ENCODE measurements around the gene BACH1.

Gene BACH1

GRCh38 chr21:29295066-29295650, 3.6 kb upstream of the BACH1 start:
- FAIRE-seq = no peak

- no peak for FAIRE-seq
Measured at GRCh38 chr21:29296446-29296845, 2.3 kb upstream of the BACH1 start.

- FAIRE-seq = no peak
Measured at GRCh38 chr21:29297483-29298347, 1.0 kb upstream of the BACH1 start.

- no peak for FAIRE-seq
Measured at GRCh38 chr21:29299046-29299915, 559 bp downstream of the BACH1 start.

- no peak for FAIRE-seq
Measured at GRCh38 chr21:29299916-29300806, 1.4 kb downstream of the BACH1 start.

GRCh38 chr21:29300807-29301138, 2.1 kb downstream of the BACH1 start:
- no peak for FAIRE-seq

- FAIRE-seq = no peak
Measured at GRCh38 chr21:29301691-29302090, 3.0 kb downstream of the BACH1 start.

- no peak for FAIRE-seq
Measured at GRCh38 chr21:29302359-29302875, 3.7 kb downstream of the BACH1 start.

GRCh38 chr21:29303288-29303687, 4.6 kb downstream of the BACH1 start:
- FAIRE-seq = no peak

- FAIRE-seq = no peak
Measured at GRCh38 chr21:29304597-29304996, 5.9 kb downstream of the BACH1 start.

- no peak for FAIRE-seq
Measured at GRCh38 chr21:29305068-29305467, 6.3 kb downstream of the BACH1 start.

- no peak for FAIRE-seq
Measured at GRCh38 chr21:29305561-29305960, 6.8 kb downstream of the BACH1 start.

GRCh38 chr21:29306920-29307319, 8.2 kb downstream of the BACH1 start:
- no peak for FAIRE-seq

GRCh38 chr21:29307718-29308455, 9.2 kb downstream of the BACH1 start:
- FAIRE-seq = no peak

GRCh38 chr21:29308456-29308783, 9.7 kb downstream of the BACH1 start:
- no peak for FAIRE-seq

- no peak for FAIRE-seq
Measured at GRCh38 chr21:29309703-29310102, 11.0 kb downstream of the BACH1 start.

GRCh38 chr21:29311802-29312201, 13.1 kb downstream of the BACH1 start:
- no peak for FAIRE-seq

GRCh38 chr21:29312981-29313380, 14.3 kb downstream of the BACH1 start:
- FAIRE-seq = no peak

GRCh38 chr21:29313662-29314408, 15.1 kb downstream of the BACH1 start:
- no peak for FAIRE-seq

GRCh38 chr21:29315131-29315749, 16.5 kb downstream of the BACH1 start:
- FAIRE-seq = no peak

Measured in TTC549 (cell line).